ENCODE results near the gene CEP192.

CEP192 gene

GRCh38 chr18:12947285-12948049, 43.7 kb upstream of the CEP192 start, which contains the start of gene SEH1L:
Gene SEH1L (plus strand): TSS chr18:12948011. CDS start chr18:12948122, 111 bp downstream.
- no peaks in the 10 kb centered on the region for H3K27me3 ChIP-seq (ENCODE audit: insufficient read depth, low read depth)
- H3K4me3 ChIP-seq (IDR thresholded peaks at IDR 0.05; ENCODE audit: insufficient read depth, low read depth, low read length), result peak within 1 kb of the TSS; percentile 64
- peak within 1 kb of the TSS; percentile 85 for H3K9ac ChIP-seq
- H3K4me1 ChIP-seq (ENCODE audit: low read depth, poor library complexity, severe bottlenecking), result peaks cover 46% of the 10 kb centered on the region
- peak within 1 kb of the TSS; percentile 98 for H3K27ac ChIP-seq
- no peaks in the 10 kb centered on the region for H3K36me3 ChIP-seq (ENCODE audit: insufficient read depth)
- peaks cover 51% of the 10 kb centered on the region for H3K79me2 ChIP-seq (ENCODE audit: insufficient read depth, low read depth)
- H2AFZ ChIP-seq (ENCODE audit: low read depth), result peak within 1 kb of the TSS; percentile 81
- H3K4me2 ChIP-seq, result peak within 1 kb of the TSS; percentile 66
- no peaks in the 10 kb centered on the region for H4K20me1 ChIP-seq (ENCODE audit: insufficient read depth)
- no peak for TF ChIP-seq CTCF (conservative IDR thresholded peaks at IDR 0.05; ENCODE audit: low read depth, low read length)

DNA sequence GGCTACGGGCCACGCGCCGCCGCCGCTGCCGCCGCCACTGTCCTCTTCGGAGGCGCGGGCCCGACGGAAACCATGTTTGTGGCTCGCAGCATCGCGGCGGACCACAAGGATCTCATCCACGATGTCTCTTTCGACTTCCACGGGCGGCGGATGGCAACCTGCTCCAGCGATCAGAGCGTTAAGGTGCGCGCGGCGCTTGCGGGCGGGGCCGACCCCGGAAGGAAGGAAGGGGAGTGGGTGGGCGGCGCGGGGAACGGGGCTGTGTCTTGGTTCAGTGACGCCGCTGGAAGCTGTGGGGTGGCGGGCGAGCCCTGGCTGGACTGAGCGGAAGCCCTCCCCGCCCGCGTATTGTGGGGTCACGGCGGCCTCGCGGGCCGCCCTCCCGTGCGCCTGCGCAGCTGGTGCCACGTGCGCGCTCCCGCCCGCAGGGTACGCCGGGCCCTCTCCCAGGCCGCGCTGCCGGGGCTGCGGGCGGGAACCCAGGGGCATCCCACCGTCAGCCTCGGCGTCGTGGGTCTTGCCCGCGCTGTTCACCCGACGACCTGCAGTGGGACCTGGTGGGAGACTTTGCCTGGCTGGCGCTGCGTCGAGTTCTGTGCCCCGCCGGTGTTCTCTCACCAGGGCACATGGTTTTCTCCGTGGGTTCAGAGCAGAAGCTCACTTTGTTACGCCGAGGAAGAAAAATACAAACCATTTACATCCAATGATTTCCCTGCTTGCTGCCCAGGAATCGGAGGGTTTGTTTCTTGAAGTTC, 42.9 kb upstream of the CEP192 start:
- Histone ChIP-seq H4K20me1 (ENCODE audit: insufficient read depth) (no peaks in the 10 kb centered on the region), H3K4me3 (IDR thresholded peaks at IDR 0.05; ENCODE audit: insufficient read depth, low read depth, low read length) (peak overlapping the region; percentile 10), H3K9ac (peak overlapping the region; percentile 85), H2AFZ (ENCODE audit: low read depth) (peak overlapping the region; percentile 81), H3K4me1 (ENCODE audit: low read depth, poor library complexity, severe bottlenecking) (peaks cover 46% of the 10 kb centered on the region), H3K27me3 (ENCODE audit: insufficient read depth, low read depth) (no peaks in the 10 kb centered on the region), H3K79me2 (ENCODE audit: insufficient read depth, low read depth) (peaks cover 55% of the 10 kb centered on the region), H3K27ac (peak overlapping the region; percentile 98), H3K4me2 (peak overlapping the region; percentile 31; the same call in 1 of the 2 replicates), H3K36me3 (ENCODE audit: insufficient read depth) (no peaks in the 10 kb centered on the region)
- no peak for TF ChIP-seq CTCF (conservative IDR thresholded peaks at IDR 0.05; ENCODE audit: low read depth, low read length)

- Histone ChIP-seq H3K36me3 (ENCODE audit: insufficient read depth) (no peaks in the 10 kb centered on the region; the same call in 1 of the 2 replicates), H3K27me3 (ENCODE audit: insufficient read depth, low read depth) (no peaks in the 10 kb centered on the region), H3K4me2 (no peak overlapping the region), H3K79me2 (ENCODE audit: insufficient read depth, low read depth) (peaks cover 16% of the 10 kb centered on the region; the same call in 1 of the 2 replicates), H4K20me1 (ENCODE audit: insufficient read depth) (no peaks in the 10 kb centered on the region), H3K27ac (no peak overlapping the region), H2AFZ (ENCODE audit: low read depth) (no peak overlapping the region), H3K9ac (no peak overlapping the region), H3K4me1 (ENCODE audit: low read depth, poor library complexity, severe bottlenecking) (no peaks in the 10 kb centered on the region), H3K4me3 (IDR thresholded peaks at IDR 0.05; ENCODE audit: insufficient read depth, low read depth, low read length) (no peak overlapping the region)
- no peak for TF ChIP-seq CTCF (conservative IDR thresholded peaks at IDR 0.05; ENCODE audit: low read depth, low read length)
Observed at GRCh38 chr18:12958478-12958877, 32.7 kb upstream of the CEP192 start.

DNA sequence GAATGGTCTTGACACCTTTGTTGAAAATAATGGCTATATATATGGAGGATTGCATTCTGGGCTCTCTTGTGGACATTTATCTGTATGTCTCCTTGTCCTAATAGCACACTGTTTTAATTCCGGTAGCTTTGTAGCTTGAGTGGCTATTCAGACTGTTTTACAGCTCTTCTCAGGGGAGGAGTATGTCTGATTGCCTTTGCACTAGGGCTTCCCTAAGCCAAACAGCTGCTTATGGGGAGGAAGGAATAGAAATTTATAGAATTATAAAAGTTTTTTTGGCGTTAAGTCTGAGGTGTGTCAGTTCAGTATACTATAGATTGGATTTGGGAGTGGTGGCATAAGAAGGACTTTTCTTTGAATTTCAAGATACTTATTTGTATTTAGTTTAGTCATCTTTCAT, 30.8 kb upstream of the CEP192 start:
- Histone ChIP-seq H3K9ac (no peak overlapping the region), H3K27me3 (ENCODE audit: insufficient read depth, low read depth) (no peaks in the 10 kb centered on the region), H3K27ac (no peak overlapping the region), H3K79me2 (ENCODE audit: insufficient read depth, low read depth) (peaks cover 11% of the 10 kb centered on the region; the same call in 1 of the 2 replicates), H2AFZ (ENCODE audit: low read depth) (no peak overlapping the region), H3K4me3 (IDR thresholded peaks at IDR 0.05; ENCODE audit: insufficient read depth, low read depth, low read length) (no peak overlapping the region), H3K4me2 (no peak overlapping the region), H4K20me1 (ENCODE audit: insufficient read depth) (no peaks in the 10 kb centered on the region), H3K4me1 (ENCODE audit: low read depth, poor library complexity, severe bottlenecking) (no peaks in the 10 kb centered on the region), H3K36me3 (ENCODE audit: insufficient read depth) (no peaks in the 10 kb centered on the region; the same call in 1 of the 2 replicates)
- TF ChIP-seq CTCF (conservative IDR thresholded peaks at IDR 0.05; ENCODE audit: low read depth, low read length), result no peak

Measured in KMS-11 (cell line).